ENCODE results near the gene CCDC195. TPM values are rescaled to one million over a fixed set of nuclear protein-coding genes. Genes with fewer than 3 reads are reported as not detected.
"Not testable (repeated sequence)": the region's sequence is repeated elsewhere in the genome, so short reads cannot be mapped to it uniquely, and the experiment has no call there.

The CCDC195 gene
- total RNA-seq, 2 donors from 2014 or later, result not detected

- intact Hi-C loops (cut with DNase I, micrococcal nuclease), result no loop called here
- ATAC-seq (no peak), DNase-seq (no peak)
Measured at GRCh38 chr2:224709301-224709700, 6.9 kb downstream of the CCDC195 start.

GRCh38 chr2:224694502-224694901 is 21.7 kb downstream of the CCDC195 start:
- intact Hi-C loops (cut with DNase I, micrococcal nuclease), result no loop called here
- ATAC-seq, result peak; percentile 49
- DNase-seq, result no peak

GRCh38 chr2:224691563-224691962 is 24.6 kb downstream of the CCDC195 start:
- ATAC-seq (peak; percentile 77), DNase-seq (no peak)
- intact Hi-C loops (cut with DNase I, micrococcal nuclease), result no loop called here

GRCh38 chr2:224690868-224691267 is 25.3 kb downstream of the CCDC195 start:
- intact Hi-C loops (cut with DNase I, micrococcal nuclease), result no loop called here
- ATAC-seq (peak; percentile 58), DNase-seq (no peak)

- ATAC-seq (no peak), DNase-seq (no peak)
- intact Hi-C loops (cut with DNase I, micrococcal nuclease), result no loop called here
Measured at GRCh38 chr2:224689539-224689938, 26.6 kb downstream of the CCDC195 start.

GRCh38 chr2:224688997-224689396 is 27.2 kb downstream of the CCDC195 start:
- intact Hi-C loops (cut with DNase I, micrococcal nuclease), result no loop called here
- DNase-seq, result no peak
- no peak for ATAC-seq

- intact Hi-C loops (cut with DNase I, micrococcal nuclease), result no loop called here
- DNase-seq (no peak), ATAC-seq (no peak)
Measured at GRCh38 chr2:224687156-224687555, 29.0 kb downstream of the CCDC195 start.

GRCh38 chr2:224685121-224685520 is 31.0 kb downstream of the CCDC195 start:
- DNase-seq (no peak), ATAC-seq (peak; percentile 67)
- intact Hi-C loops (cut with DNase I, micrococcal nuclease), result no loop called here

- no peak for DNase-seq
- ATAC-seq, result no peak
- intact Hi-C loops (cut with DNase I, micrococcal nuclease), result no loop called here
Measured at GRCh38 chr2:224682134-224682533, 34.0 kb downstream of the CCDC195 start.

- DNase-seq (no peak), ATAC-seq (no peak)
- intact Hi-C loops (cut with DNase I, micrococcal nuclease), result no loop called here
Measured at GRCh38 chr2:224671731-224672130, 44.4 kb downstream of the CCDC195 start.

- ATAC-seq (no peak), DNase-seq (no peak)
- intact Hi-C loops (cut with DNase I, micrococcal nuclease), result no loop called here
Measured at GRCh38 chr2:224670203-224670602, 46.0 kb downstream of the CCDC195 start.

- ATAC-seq, result no peak
- intact Hi-C loops (cut with DNase I, micrococcal nuclease), result no loop called here
- no peak for DNase-seq
Measured at GRCh38 chr2:224669449-224669848, 46.7 kb downstream of the CCDC195 start.

GRCh38 chr2:224668123-224668909 is 47.8 kb downstream of the CCDC195 start:
- DNase-seq, result no peak
- intact Hi-C loops (cut with DNase I, micrococcal nuclease), result no loop called here
- ATAC-seq, result peak; percentile 54

GRCh38 chr2:224666951-224667553 is 49.1 kb downstream of the CCDC195 start:
- ATAC-seq, result no peak
- no peak for DNase-seq
- intact Hi-C loops (cut with DNase I, micrococcal nuclease), result no loop called here

- intact Hi-C loops (cut with DNase I, micrococcal nuclease); DNase-seq; ATAC-seq: not testable (repeated sequence)
Measured at GRCh38 chr2:224663322-224663721, 52.8 kb downstream of the CCDC195 start.

- intact Hi-C loops (cut with DNase I, micrococcal nuclease); DNase-seq: not testable (repeated sequence)
- ATAC-seq, result peak; percentile 52
Measured at GRCh38 chr2:224661708-224662107, 54.5 kb downstream of the CCDC195 start.

GRCh38 chr2:224659714-224660113 is 56.5 kb downstream of the CCDC195 start:
- DNase-seq (no peak), ATAC-seq (no peak)
- intact Hi-C loops (cut with DNase I, micrococcal nuclease), result loop anchor here in 1 of 2 donors (10.0 kb wide), 1 partner anchor 305 kb away; no protein-coding TSS in a partner anchor

GRCh38 chr2:224658780-224659405 is 57.3 kb downstream of the CCDC195 start:
- intact Hi-C loops (cut with DNase I, micrococcal nuclease), result loop anchor here in 1 of 2 donors (10.0 kb wide), 1 partner anchor 304 kb away; no protein-coding TSS in a partner anchor
- no peak for ATAC-seq

GRCh38 chr2:224657349-224657748 is 58.8 kb downstream of the CCDC195 start:
- ATAC-seq (no peak), DNase-seq (no peak)
- intact Hi-C loops (cut with DNase I, micrococcal nuclease), result loop anchor here in 1 of 2 donors (10.0 kb wide), 1 partner anchor 303 kb away; no protein-coding TSS in a partner anchor

More at GRCh38 chr2:224658780-224659405, 57.3 kb downstream of the CCDC195 start:
- DNase-seq, result no peak

Data from left colon (tissue), 2 donors.